Measurements from ENCODE around the gene FBXO24. TPM values are rescaled to one million over a fixed set of nuclear protein-coding genes. Genes with fewer than 3 reads are reported as not detected.

The FBXO24 gene
- total RNA-seq, 2 experiments from 2014 or later: 0.16 to 1.7 TPM

DNA sequence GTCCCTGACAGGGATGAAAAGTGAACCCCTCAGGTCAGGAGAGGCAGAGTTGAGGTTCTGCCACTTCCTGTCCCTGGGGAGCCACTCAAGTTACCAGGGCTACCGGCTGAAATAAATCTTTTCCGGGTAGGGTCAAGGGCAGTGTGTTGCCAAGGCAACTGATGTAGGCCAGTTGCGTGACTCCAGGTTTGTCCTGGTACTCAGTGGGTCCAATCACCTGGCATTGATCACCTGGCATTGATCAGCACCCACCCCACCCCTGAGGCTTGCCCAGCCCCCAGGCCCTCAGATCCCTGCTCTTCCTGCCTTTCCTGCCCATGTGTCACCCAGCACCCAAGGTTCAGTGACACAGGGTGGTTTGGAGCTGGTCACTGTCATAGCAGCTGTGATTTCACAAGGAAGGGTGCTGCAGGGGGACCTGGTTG lies 18.4 kb upstream of the FBXO24 start:
- no TSS peak for BruUV-seq (replicated peaks)
- no peak for DNase-seq (ENCODE audit: low spot score)

DNA sequence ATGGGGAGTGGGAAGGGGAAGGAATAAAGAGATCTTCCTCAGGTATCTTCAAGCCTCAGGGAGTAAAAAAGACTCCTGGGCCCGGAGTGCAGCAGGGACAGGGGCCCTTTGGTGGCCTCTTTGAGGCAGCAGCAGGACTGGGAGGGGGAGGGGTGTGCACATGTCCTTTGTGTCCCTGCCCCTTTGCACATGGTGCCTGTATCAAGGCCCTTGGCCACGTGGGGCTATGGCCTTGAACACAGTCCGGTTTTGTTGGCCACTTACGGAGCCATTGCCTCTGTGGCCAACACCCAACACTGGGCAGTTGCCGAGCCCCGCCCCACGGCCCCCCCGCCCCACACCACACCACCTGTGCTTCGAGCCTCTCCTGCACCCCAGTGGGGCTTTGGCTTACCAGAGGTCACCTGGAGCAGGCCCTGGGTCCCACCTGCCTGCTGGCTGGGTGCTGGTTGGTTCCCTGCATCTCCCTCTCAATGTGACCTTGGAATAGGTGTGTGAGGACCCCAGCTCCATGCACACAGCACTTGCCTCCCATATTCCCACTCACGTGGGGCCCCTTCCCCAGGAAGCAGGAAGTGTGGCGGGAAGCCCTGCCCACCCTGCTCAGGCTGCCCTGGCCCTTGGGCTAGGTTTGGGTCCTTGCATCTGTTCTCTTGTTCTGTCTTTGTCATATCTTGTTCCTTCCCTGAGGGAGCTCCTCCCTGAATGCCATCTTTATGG lies 17.8 kb upstream of the FBXO24 start:
- no peak overlapping the region for H3K4me2 ChIP-seq (ENCODE audit: low read length)
- POLR2A ChIA-PET: interaction anchor here (0.6 to 1.0 kb wide), 2 partner anchors 17 to 308 kb away, joined by 3 to 5 read pairs; no protein-coding TSS in a partner anchor
- no TSS peak for BruUV-seq (replicated peaks)
- no peak overlapping the region for H3K27ac ChIP-seq (ENCODE audit: low read depth, low read length, poor library complexity, severe bottlenecking)
- CTCF ChIA-PET (ENCODE audit: unreplicated experiment): interaction anchor here (0.6 to 1.5 kb wide), 2 partner anchors 20 to 48 kb away, joined by 3 to 6 read pairs; no protein-coding TSS in a partner anchor
- TF ChIP-seq EZH2phosphoT487 (IDR thresholded peaks at IDR 0.05; ENCODE audit: borderline replicate concordance, low read depth, low read length): no peak
- TF ChIP-seq, protein P1, sequence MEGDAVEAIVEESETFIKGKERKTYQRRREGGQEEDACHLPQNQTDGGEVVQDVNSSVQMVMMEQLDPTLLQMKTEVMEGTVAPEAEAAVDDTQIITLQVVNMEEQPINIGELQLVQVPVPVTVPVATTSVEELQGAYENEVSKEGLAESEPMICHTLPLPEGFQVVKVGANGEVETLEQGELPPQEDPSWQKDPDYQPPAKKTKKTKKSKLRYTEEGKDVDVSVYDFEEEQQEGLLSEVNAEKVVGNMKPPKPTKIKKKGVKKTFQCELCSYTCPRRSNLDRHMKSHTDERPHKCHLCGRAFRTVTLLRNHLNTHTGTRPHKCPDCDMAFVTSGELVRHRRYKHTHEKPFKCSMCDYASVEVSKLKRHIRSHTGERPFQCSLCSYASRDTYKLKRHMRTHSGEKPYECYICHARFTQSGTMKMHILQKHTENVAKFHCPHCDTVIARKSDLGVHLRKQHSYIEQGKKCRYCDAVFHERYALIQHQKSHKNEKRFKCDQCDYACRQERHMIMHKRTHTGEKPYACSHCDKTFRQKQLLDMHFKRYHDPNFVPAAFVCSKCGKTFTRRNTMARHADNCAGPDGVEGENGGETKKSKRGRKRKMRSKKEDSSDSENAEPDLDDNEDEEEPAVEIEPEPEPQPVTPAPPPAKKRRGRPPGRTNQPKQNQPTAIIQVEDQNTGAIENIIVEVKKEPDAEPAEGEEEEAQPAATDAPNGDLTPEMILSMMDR (conservative IDR thresholded peaks at IDR 0.05; ENCODE audit: low read length): no peak
- H4K20me1 ChIP-seq (ENCODE audit: insufficient read depth, low read length): no peaks in the 10 kb centered on the region
- H3K9me3 ChIP-seq (ENCODE audit: low read length): no peaks in the 10 kb centered on the region
- no peak overlapping the region for H2AFZ ChIP-seq (ENCODE audit: low read length)
- no peaks in the 10 kb centered on the region for H3K9me2 ChIP-seq (ENCODE audit: insufficient read depth, low read length)
- no peaks in the 10 kb centered on the region for H3K79me2 ChIP-seq (ENCODE audit: insufficient read depth, low read depth, low read length)
- intact Hi-C loops (cut with micrococcal nuclease; ENCODE audit: unreplicated experiment): no loop called here
- peaks cover 45% of the 10 kb centered on the region for H3K4me1 ChIP-seq (ENCODE audit: insufficient read depth, low read length, poor library complexity, severe bottlenecking)
- DNase-seq (ENCODE audit: low spot score): no peak
- H3K36me3 ChIP-seq (ENCODE audit: insufficient read depth, low read length): peaks cover 7% of the 10 kb centered on the region; the same call in 1 of the 2 replicates
- no peak overlapping the region for H3K4me3 ChIP-seq (ENCODE audit: low read depth, low read length, poor library complexity, severe bottlenecking)

More for the DNA sequence above, 18.4 kb upstream of the FBXO24 start:
- no peak for TF ChIP-seq EZH2phosphoT487 (IDR thresholded peaks at IDR 0.05; ENCODE audit: borderline replicate concordance, low read depth, low read length)
- TF ChIP-seq, protein P1 (conservative IDR thresholded peaks at IDR 0.05; ENCODE audit: low read length): no peak
- Histone ChIP-seq H3K79me2 (ENCODE audit: insufficient read depth, low read depth, low read length) (no peaks in the 10 kb centered on the region), H4K20me1 (ENCODE audit: insufficient read depth, low read length) (no peaks in the 10 kb centered on the region), H3K4me1 (ENCODE audit: insufficient read depth, low read length, poor library complexity, severe bottlenecking) (peaks cover 45% of the 10 kb centered on the region), H3K27ac (ENCODE audit: low read depth, low read length, poor library complexity, severe bottlenecking) (no peak overlapping the region), H2AFZ (ENCODE audit: low read length) (no peak overlapping the region), H3K4me3 (ENCODE audit: low read depth, low read length, poor library complexity, severe bottlenecking) (no peak overlapping the region), H3K9me3 (ENCODE audit: low read length) (no peaks in the 10 kb centered on the region), H3K36me3 (ENCODE audit: insufficient read depth, low read length) (0 out of 2 replicates have a peak, but pooled peaks cover 7% of the 10 kb centered on the region), H3K4me2 (ENCODE audit: low read length) (no peak overlapping the region), H3K9me2 (ENCODE audit: insufficient read depth, low read length) (no peaks in the 10 kb centered on the region)
- ChIA-PET CTCF (ENCODE audit: unreplicated experiment) (interaction anchor here (0.6 kb wide), 1 partner anchor 19 kb away, joined by 3 read pairs; no protein-coding TSS in a partner anchor), POLR2A (no interaction called here)
- intact Hi-C loops (cut with micrococcal nuclease; ENCODE audit: unreplicated experiment): no loop called here
